ENCODE results near the gene VAV2.

Gene VAV2

GRCh38 chr9:133715295-133715865 lies 276.7 kb downstream of the VAV2 start:
- no peak for FAIRE-seq

- FAIRE-seq, result no peak
Measured at GRCh38 chr9:133714606-133715294, 277.4 kb downstream of the VAV2 start.

GRCh38 chr9:133713960-133714495 lies 278.1 kb downstream of the VAV2 start:
- no peak for FAIRE-seq

GRCh38 chr9:133713150-133713959 lies 278.8 kb downstream of the VAV2 start:
- FAIRE-seq, result no peak

GRCh38 chr9:133712221-133713100 lies 279.7 kb downstream of the VAV2 start:
- FAIRE-seq, result no peak
